HepG2 (cell line): ENCODE results near the gene POLRMT. TPM values are rescaled to one million over a fixed set of nuclear protein-coding genes. Genes with fewer than 3 reads are reported as not detected.

Source experiments
- ATAC-seq: fragments of 200-7000 bp; cut with Tn5 transposase; 3 replicates; pipeline ENCODE4 v1.9.1; 2020; ENCODE audit warnings: mild to moderate bottlenecking, moderate library complexity
- BruUV-seq: library from RNA; stranded (reverse); fragments of 400-500 nt; replicated peaks from 2 replicates; lab custom pipeline; 2021; lab: Mats Ljungman, UMichigan
- CTCF ChIA-PET: fragments of 300-600 bp; formaldehyde crosslinking; extraction: SDS; loops from one replicate; lab custom pipeline; 2021; ENCODE audit warnings: low total read pairs, inconsistent platforms, low intra/inter-chr PET ratio; lab: Yijun Ruan, JAX
- POLR2A ChIA-PET: fragments of 350-600 bp; sonication (Branson Sonifier 250); formaldehyde crosslinking; loops from one replicate; lab custom pipeline; 2020; ENCODE audit warnings: antibody characterized with exemption, inconsistent platforms; lab: Yijun Ruan, JAX
- DNase-seq: peaks from one replicate; pipeline ENCODE4 v3.0.0-alpha.2; 2015; ENCODE audit warnings: low spot score
- FAIRE-seq: peaks from 3 replicates; lab custom pipeline; 2011; peaks lifted over from hg19 to GRCh38; lab: Jason Lieb, UNC
- H2AFZ ChIP-seq: one replicate; pipeline ENCODE4 v1.6.1; 2011; ENCODE audit warnings: low read length, inconsistent platforms
- H3K27ac ChIP-seq: fragments of 300-600 bp; 3 replicates; pipeline ENCODE4 v1.8.0; 2011; ENCODE audit warnings: mixed run types, mild to moderate bottlenecking, mixed read lengths, low read length, inconsistent platforms; ENCODE audit not compliant: insufficient read depth; ENCODE audit errors: extremely low read length
- H3K27me3 ChIP-seq, 2 experiments: fragments of 200-600 bp in 1 of 2; 2 replicates in 1 of 2; 3 replicates in 1 of 2; pipeline versions ENCODE4 v1.6.0 to v1.8.0; 2011; ENCODE audit warnings: low read length in 2 of 2, mild to moderate bottlenecking in 2 of 2, moderate library complexity in 2 of 2, inconsistent platforms in 1 of 2; ENCODE audit not compliant: insufficient read depth in 2 of 2, control insufficient read depth in 1 of 2
- H3K36me3 ChIP-seq, 2 experiments: fragments of 200-600 bp in 1 of 2; replicated peaks in 1 of 2; 2 replicates in 1 of 2; 3 replicates in 1 of 2; pipeline versions ENCODE4 v1.5.1 to v1.8.0; 2011; ENCODE audit warnings: low read length in 2 of 2, inconsistent platforms in 1 of 2; ENCODE audit not compliant: insufficient read depth in 2 of 2, control insufficient read depth in 1 of 2
- H3K4me1 ChIP-seq: 2 replicates; pipeline ENCODE4 v1.5.1; 2012; ENCODE audit warnings: low read length, inconsistent platforms; ENCODE audit not compliant: insufficient read depth
- H3K4me2 ChIP-seq: 2 replicates; pipeline ENCODE4 v1.6.0; 2011; ENCODE audit warnings: low read depth, low read length, inconsistent platforms
- H3K4me3 ChIP-seq, 3 experiments: fragments of 200-600 bp in 1 of 3; sonication (generic), shearing (Covaris generic) in 1 of 3; replicated peaks in 1 of 3; 2 replicates each; pipeline ENCODE4 v1.5.1; 2011 to 2016; ENCODE audit warnings: low read length in 3 of 3, inconsistent platforms in 2 of 3, low read depth in 2 of 3, mild to moderate bottlenecking in 2 of 3, control low read depth in 1 of 3, mixed read lengths in 1 of 3; ENCODE audit not compliant: insufficient read depth in 1 of 3
- H3K79me2 ChIP-seq: one replicate; pipeline ENCODE4 v1.6.1; 2011; ENCODE audit warnings: low read length, inconsistent platforms; ENCODE audit not compliant: insufficient read depth
- H3K9ac ChIP-seq: 2 replicates; pipeline ENCODE4 v1.6.0; 2011; ENCODE audit warnings: mild to moderate bottlenecking, low read depth, low read length, inconsistent platforms; ENCODE audit not compliant: insufficient read depth
- H3K9me3 ChIP-seq: 2 replicates; pipeline ENCODE4 v1.5.1; 2012; ENCODE audit warnings: mild to moderate bottlenecking, low read length
- H4K20me1 ChIP-seq: 2 replicates; pipeline ENCODE4 v1.6.0; 2011; ENCODE audit warnings: inconsistent platforms, mild to moderate bottlenecking, low read length, moderate library complexity; ENCODE audit not compliant: insufficient read depth
- AGO2 ChIP-seq: fragments of 200-400 bp; formaldehyde crosslinking; optimal IDR thresholded peaks from 2 replicates; pipeline ENCODE3; 2017; ENCODE audit warnings: mild to moderate bottlenecking, low read depth, low read length, moderate library complexity
- AKAP8 ChIP-seq: sonication (generic); formaldehyde crosslinking; IDR thresholded peaks from 2 replicates; pipeline ENCODE4 v1.5.1; 2020; ENCODE audit warnings: mild to moderate bottlenecking, missing genetic modification reagents
- HNRNPK ChIP-seq: fragments of 200-400 bp; formaldehyde crosslinking; IDR thresholded peaks from 2 replicates; pipeline ENCODE4 v1.6.1; 2018; ENCODE audit warnings: low read length, low read depth, moderate library complexity, mild to moderate bottlenecking; ENCODE audit not compliant: poor library complexity, severe bottlenecking
- HNRNPL ChIP-seq: fragments of 200-400 bp; formaldehyde crosslinking; IDR thresholded peaks from 2 replicates; pipeline ENCODE4 v1.6.1; 2017; ENCODE audit warnings: mild to moderate bottlenecking, low read depth, low read length
- NAIF1 ChIP-seq: sonication (generic); formaldehyde crosslinking; IDR thresholded peaks from 2 replicates; pipeline ENCODE4 v1.5.0; 2020; ENCODE audit warnings: mild to moderate bottlenecking, missing genetic modification reagents, borderline replicate concordance
- POLR2A ChIP-seq, 2 experiments: IDR thresholded peaks; 2 replicates each; pipeline ENCODE4 v1.6.1; 2011; ENCODE audit warnings: low read depth in 2 of 2, low read length in 2 of 2, mild to moderate bottlenecking in 1 of 2, moderate library complexity in 1 of 2; ENCODE audit not compliant: insufficient read depth in 1 of 2
- RBFOX2 ChIP-seq: fragments of 200-400 bp; formaldehyde crosslinking; IDR thresholded peaks from 2 replicates; pipeline ENCODE4 v1.6.1; 2017; ENCODE audit warnings: low read depth, mild to moderate bottlenecking, low read length
- ZNF878 ChIP-seq: sonication (generic); formaldehyde crosslinking; IDR thresholded peaks from 2 replicates; pipeline ENCODE4 v1.8.1; 2023; ENCODE audit warnings: mild to moderate bottlenecking, missing genetic modification reagents, moderate library complexity
- ZZZ3 ChIP-seq: sonication (generic); formaldehyde crosslinking; IDR thresholded peaks from 2 replicates; pipeline ENCODE4 v1.4.0; 2020; ENCODE audit warnings: missing genetic modification reagents, mild to moderate bottlenecking, borderline replicate concordance
- WGBS: methylation state at CpG from one replicate; pipeline ENCODE4 v1.1.6; 2017; ENCODE audit warnings: low lambda C conversion rate; 5-methylcytosine and 5-hydroxymethylcytosine counted together
- in situ Hi-C: cut with HindIII; loops from 2 replicates; pipeline ENCODE4 v1.10.0; 2017; ENCODE audit warnings: low pct_unique_long_range_greater_than_20kb; ENCODE audit not compliant: extremely low pct_ligation_motif_present
- intact Hi-C: fragments of 100-400 bp; cut with micrococcal nuclease; formaldehyde crosslinking; loops from one replicate; pipeline ENCODE4 v1.10.0; 2022; ENCODE audit not compliant: unreplicated experiment
- polyA plus RNA-seq, 8 experiments: library from polyadenylated mRNA; depleted of rRNA in 3 of 8; stranded (reverse) in 7 of 8; unstranded in 1 of 8; fragments of >200 nt; fragmentation: Illumina TruSeq in 4 of 8; extraction: Trizol in 4 of 8; gene quantifications; 2 replicates each; pipeline versions ENCODE4 v1.2.1 to v1.2.3, GENCODE V29; 2011 to 2016; ENCODE audit warnings: low read depth in 4 of 8, missing spikeins in 1 of 8, mixed read lengths in 1 of 8; ENCODE audit not compliant: insufficient read depth in 1 of 8
- total RNA-seq, 5 experiments: library from RNA; depleted of rRNA; stranded (reverse); fragments of >200 nt; fragmentation: Illumina TruSeq; extraction: Trizol; gene quantifications; 2 replicates each; pipeline ENCODE4 v1.2.3, GENCODE V29; 2016; ENCODE audit warnings: low read depth in 1 of 5
- TF ChIP-seq, protein P1 (sequence below): sonication (generic); formaldehyde crosslinking; IDR thresholded peaks from 2 replicates; pipeline ENCODE4 v1.4.0; 2020; ENCODE audit warnings: missing genetic modification reagents

The POLRMT gene
- total and polyA plus RNA-seq, 2 of the 13 experiments (the other 11 are each of a cell fraction or from before 2014, with no cell fraction given), result 78.0 to 101 TPM

DNA sequence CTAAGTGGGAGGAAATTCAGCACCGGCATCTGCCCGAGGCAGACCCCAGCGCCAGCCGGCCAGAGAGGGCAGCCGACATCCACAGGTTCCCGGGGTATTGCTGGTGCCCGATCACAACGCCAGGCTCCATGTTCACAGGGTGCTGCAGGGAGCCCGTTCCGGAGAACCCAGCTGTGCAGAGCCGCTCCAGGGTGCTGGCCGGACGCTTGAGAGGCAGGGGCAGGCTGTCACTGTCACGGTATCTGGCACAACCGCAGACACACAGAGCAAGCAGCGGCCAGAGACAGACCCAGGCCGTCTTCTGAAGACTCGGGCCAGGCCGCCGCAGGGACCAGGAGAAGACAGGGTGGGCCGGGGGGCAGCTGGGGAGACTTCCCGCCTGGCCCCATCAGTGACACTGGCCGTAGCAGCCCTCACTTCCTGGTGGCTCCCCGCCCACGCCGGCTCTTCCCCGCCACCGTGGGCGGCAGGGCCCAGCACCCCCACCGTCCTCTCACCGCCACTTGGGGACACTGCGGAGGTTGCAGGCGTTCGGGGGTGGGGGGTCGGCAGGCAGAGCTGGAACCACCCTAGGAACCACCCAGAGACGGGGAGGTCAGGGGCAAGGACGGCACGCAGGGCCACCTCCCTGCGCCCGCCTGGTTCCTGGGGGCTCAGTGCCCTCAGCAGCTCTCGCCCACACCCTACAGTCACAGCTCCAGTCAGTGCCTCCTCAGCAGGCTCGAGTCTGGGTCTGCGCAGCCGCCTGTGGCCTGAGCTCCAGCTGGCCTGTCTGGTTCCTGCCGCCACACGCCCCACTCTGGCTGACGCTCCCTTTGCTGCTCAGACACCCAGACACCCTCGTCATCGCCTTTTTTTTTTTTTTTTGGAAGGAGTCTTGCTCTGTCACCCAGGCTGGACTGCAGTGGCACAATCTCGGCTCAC, 25.8 kb upstream of the POLRMT start:
- FAIRE-seq, result no peak
- POLR2A ChIA-PET, result interaction anchor here (0.9 to 2.8 kb wide), 4 partner anchors 9 to 26 kb away, joined by 3 to 21 read pairs (median 12); partner anchors contain the start of genes FSTL3 and POLRMT
- peak; percentile 62; the same call in 1 of the 2 replicates for TF ChIP-seq RBFOX2
- TF ChIP-seq ZZZ3 (CRISPR knock-in tag), result no peak
- TF ChIP-seq POLR2A (IDR thresholded peaks at IDR 0.05; ENCODE audit: insufficient read depth in 1 of 2, low read depth in 2 of 2, low read length in 2 of 2), result peak in 1 of 2 experiments; percentile 14; a peak in 1 of 4 replicates
- TF ChIP-seq HNRNPL, result 0 out of 2 replicates have a peak, but pooled peaks have one; percentile 28
- 0 out of 2 replicates have a peak, but pooled peaks have one; percentile 53 for TF ChIP-seq AKAP8 (CRISPR knock-in tag)
- TF ChIP-seq HNRNPK, result peak; percentile 15
- TF ChIP-seq AGO2, result peak; percentile 63
- TF ChIP-seq NAIF1 (CRISPR knock-in tag), result no peak
- TF ChIP-seq, protein P1, sequence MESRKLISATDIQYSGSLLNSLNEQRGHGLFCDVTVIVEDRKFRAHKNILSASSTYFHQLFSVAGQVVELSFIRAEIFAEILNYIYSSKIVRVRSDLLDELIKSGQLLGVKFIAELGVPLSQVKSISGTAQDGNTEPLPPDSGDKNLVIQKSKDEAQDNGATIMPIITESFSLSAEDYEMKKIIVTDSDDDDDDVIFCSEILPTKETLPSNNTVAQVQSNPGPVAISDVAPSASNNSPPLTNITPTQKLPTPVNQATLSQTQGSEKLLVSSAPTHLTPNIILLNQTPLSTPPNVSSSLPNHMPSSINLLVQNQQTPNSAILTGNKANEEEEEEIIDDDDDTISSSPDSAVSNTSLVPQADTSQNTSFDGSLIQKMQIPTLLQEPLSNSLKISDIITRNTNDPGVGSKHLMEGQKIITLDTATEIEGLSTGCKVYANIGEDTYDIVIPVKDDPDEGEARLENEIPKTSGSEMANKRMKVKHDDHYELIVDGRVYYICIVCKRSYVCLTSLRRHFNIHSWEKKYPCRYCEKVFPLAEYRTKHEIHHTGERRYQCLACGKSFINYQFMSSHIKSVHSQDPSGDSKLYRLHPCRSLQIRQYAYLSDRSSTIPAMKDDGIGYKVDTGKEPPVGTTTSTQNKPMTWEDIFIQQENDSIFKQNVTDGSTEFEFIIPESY (CRISPR knock-in tag), result 0 out of 2 replicates have a peak, but pooled peaks have one; percentile 22
- no peak for TF ChIP-seq ZNF878 (CRISPR knock-in tag)
- TF ChIP-seq, all 625 proteins: peak for 7
- no TSS peak for BruUV-seq
- Histone ChIP-seq H3K27ac (no peak overlapping the region), H3K4me2 (peak overlapping the region; percentile 83), H3K9me3 (no peaks in the 10 kb centered on the region), H3K4me3 (peak overlapping the region in 2 of 3 experiments; percentile 12 to 99; a peak in 2 of 6 replicates), H2AFZ (no peak overlapping the region), H3K27me3 (no peaks in the 10 kb centered on the region; a peak in 1 of 5 replicates), H3K9ac (peak overlapping the region; percentile 43), H3K4me1 (peaks cover 51% of the 10 kb centered on the region), H3K36me3 (peaks cover 4 to 32% of the 10 kb centered on the region in 2 experiments; a peak in 4 of 5 replicates), H4K20me1 (peaks cover 71% of the 10 kb centered on the region), H3K79me2 (peaks cover 83% of the 10 kb centered on the region)
- ATAC-seq, result no peak
- 92% methylated on average over 33 of the region's 50 CpGs for whole genome bisulfite sequencing
- CTCF ChIA-PET, result no interaction called here
- intact Hi-C loops (no loop called here), in situ Hi-C loops (no loop called here)
- DNase-seq, result no peak
